Stimulated activated effector memory CD8-positive, alpha-beta T cell treated with anti-CD3 and anti-CD28 coated beads, Interleukin-12 subunit alpha, Interleukin-12 subunit beta, amount 100 ng/mL, for 72 hours (primary cell): Measurements from ENCODE around the gene PPM1G.

Experiments
- ATAC-seq: fragments of 150-1000 bp; cut with Tn5 transposase; 2 replicates; pipeline ENCODE4 v1.10.0; 2021
- DNase-seq, 2 donors: peaks; one replicate each; pipeline ENCODE4 v3.0.0; 2021 to 2022; ENCODE audit warnings: low spot score in 2 of 2
- H3K27ac Mint-ChIP-seq: one replicate; pipeline ENCODE4 v1.8.0; 2022; ENCODE audit warnings: mild to moderate bottlenecking, mixed read lengths
- H3K36me3 Mint-ChIP-seq: one replicate; pipeline ENCODE4 v1.8.0; 2022; ENCODE audit warnings: mild to moderate bottlenecking, mixed read lengths
- H3K4me1 Mint-ChIP-seq: one replicate; pipeline ENCODE4 v1.8.0; 2022; ENCODE audit warnings: mixed read lengths
- H3K4me3 Mint-ChIP-seq: one replicate; pipeline ENCODE4 v1.8.0; 2022; ENCODE audit warnings: mild to moderate bottlenecking, mixed read lengths
- H3K9me3 Mint-ChIP-seq: one replicate; pipeline ENCODE4 v1.8.0; 2022; ENCODE audit warnings: mixed read lengths

The PPM1G gene

GRCh38 chr2:27409321-27410073 lies at the start of gene PPM1G:
Gene PPM1G, minus strand, starts transcription at chr2:27409591. Its CDS starts 169 bp downstream, at chr2:27409422.
- Mint-ChIP-seq H3K27ac (peak within 1 kb of the TSS; percentile 85), H3K9me3 (peaks cover 3% of the 10 kb centered on the region), H3K4me3 (peak within 1 kb of the TSS; percentile 73), H3K4me1 (peaks cover 40% of the 10 kb centered on the region), H3K36me3 (peaks cover 46% of the 10 kb centered on the region)
- ATAC-seq (peak; percentile 98), DNase-seq (peak; percentile 94 to 98)

GRCh38 chr2:27453968-27454367 lies 44.6 kb upstream of the PPM1G start:
- peak overlapping the region; percentile 86 for H3K27ac Mint-ChIP-seq
- H3K4me1 Mint-ChIP-seq = no peaks in the 10 kb centered on the region
- DNase-seq = no peak
- no peak for ATAC-seq
- peaks cover 20% of the 10 kb centered on the region for H3K36me3 Mint-ChIP-seq
- H3K4me3 Mint-ChIP-seq = no peak overlapping the region
- no peaks in the 10 kb centered on the region for H3K9me3 Mint-ChIP-seq

- peaks cover 21% of the 10 kb centered on the region for H3K36me3 Mint-ChIP-seq
- H3K27ac Mint-ChIP-seq = no peak overlapping the region
- H3K4me3 Mint-ChIP-seq = no peak overlapping the region
- no peaks in the 10 kb centered on the region for H3K9me3 Mint-ChIP-seq
- DNase-seq (no peak), ATAC-seq (peak; percentile 83)
- no peaks in the 10 kb centered on the region for H3K4me1 Mint-ChIP-seq
These were observed 41.7 kb upstream of the PPM1G start for GRCh38 chr2:27451095-27451494.

GRCh38 chr2:27448381-27448780 lies 39.0 kb upstream of the PPM1G start:
- DNase-seq (no peak), ATAC-seq (no peak)
- Mint-ChIP-seq H3K9me3 (no peaks in the 10 kb centered on the region), H3K4me3 (no peak overlapping the region), H3K36me3 (peaks cover 28% of the 10 kb centered on the region), H3K27ac (no peak overlapping the region), H3K4me1 (no peaks in the 10 kb centered on the region)

- Mint-ChIP-seq H3K4me1 (peaks cover 5% of the 10 kb centered on the region), H3K4me3 (no peak overlapping the region), H3K36me3 (peaks cover 45% of the 10 kb centered on the region), H3K27ac (no peak overlapping the region), H3K9me3 (no peaks in the 10 kb centered on the region)
- no peak for ATAC-seq
- no peak for DNase-seq
These were observed 36.7 kb upstream of the PPM1G start for GRCh38 chr2:27446057-27446456.

- no peak overlapping the region for H3K27ac Mint-ChIP-seq
- DNase-seq (no peak), ATAC-seq (no peak)
- H3K4me1 Mint-ChIP-seq = peaks cover 5% of the 10 kb centered on the region
- no peak overlapping the region for H3K4me3 Mint-ChIP-seq
- H3K9me3 Mint-ChIP-seq = no peaks in the 10 kb centered on the region
- peaks cover 49% of the 10 kb centered on the region for H3K36me3 Mint-ChIP-seq
These were observed 36.2 kb upstream of the PPM1G start for GRCh38 chr2:27445615-27446014.

- Mint-ChIP-seq H3K27ac (no peak overlapping the region), H3K4me1 (peaks cover 5% of the 10 kb centered on the region), H3K36me3 (peaks cover 54% of the 10 kb centered on the region), H3K4me3 (no peak overlapping the region), H3K9me3 (no peaks in the 10 kb centered on the region)
- DNase-seq (no peak), ATAC-seq (no peak)
These were observed 35.8 kb upstream of the PPM1G start for GRCh38 chr2:27445155-27445554.

- peak overlapping the region; percentile 76 for H3K27ac Mint-ChIP-seq
- DNase-seq (no peak), ATAC-seq (no peak)
- H3K36me3 Mint-ChIP-seq = peaks cover 70% of the 10 kb centered on the region
- no peak overlapping the region for H3K4me3 Mint-ChIP-seq
- no peaks in the 10 kb centered on the region for H3K9me3 Mint-ChIP-seq
- H3K4me1 Mint-ChIP-seq = peaks cover 5% of the 10 kb centered on the region
These were observed 33.5 kb upstream of the PPM1G start for GRCh38 chr2:27442920-27443282.

GRCh38 chr2:27441958-27442919 lies 32.8 kb upstream of the PPM1G start, which contains the start of gene KRTCAP3:
Gene KRTCAP3, plus strand, starts transcription at chr2:27442381. Its CDS starts 32 bp downstream, at chr2:27442413.
- no peak within 1 kb of the TSS for H3K4me3 Mint-ChIP-seq
- H3K4me1 Mint-ChIP-seq = peaks cover 5% of the 10 kb centered on the region
- peaks cover 73% of the 10 kb centered on the region for H3K36me3 Mint-ChIP-seq
- peak within 1 kb of the TSS; percentile 76 for H3K27ac Mint-ChIP-seq
- no peak for DNase-seq
- H3K9me3 Mint-ChIP-seq = no peaks in the 10 kb centered on the region
- peak; percentile 50 for ATAC-seq

GRCh38 chr2:27441226-27441926 lies 32.0 kb upstream of the PPM1G start:
- H3K27ac Mint-ChIP-seq = peak overlapping the region; percentile 17
- H3K4me3 Mint-ChIP-seq = no peak overlapping the region

GRCh38 chr2:27435628-27436027 lies 26.2 kb upstream of the PPM1G start:
- DNase-seq (no peak), ATAC-seq (no peak)
- peak overlapping the region; percentile 80 for H3K27ac Mint-ChIP-seq
- no peak overlapping the region for H3K4me3 Mint-ChIP-seq
- no peaks in the 10 kb centered on the region for H3K9me3 Mint-ChIP-seq
- H3K4me1 Mint-ChIP-seq = peaks cover 23% of the 10 kb centered on the region
- H3K36me3 Mint-ChIP-seq = peaks cover 100% of the 10 kb centered on the region

More at GRCh38 chr2:27441226-27441926, 32.0 kb upstream of the PPM1G start:
- peak; percentile 44 for ATAC-seq
- H3K36me3 Mint-ChIP-seq = peaks cover 81% of the 10 kb centered on the region
- peaks cover 5% of the 10 kb centered on the region for H3K4me1 Mint-ChIP-seq
- DNase-seq = no peak
- no peaks in the 10 kb centered on the region for H3K9me3 Mint-ChIP-seq

GRCh38 chr2:27431395-27431794 lies 22.0 kb upstream of the PPM1G start:
- Mint-ChIP-seq H3K9me3 (no peaks in the 10 kb centered on the region), H3K4me1 (peaks cover 46% of the 10 kb centered on the region), H3K27ac (peak overlapping the region; percentile 92), H3K4me3 (peak overlapping the region; percentile 94), H3K36me3 (peaks cover 78% of the 10 kb centered on the region)
- peak; percentile 60 for ATAC-seq
- DNase-seq = peak in 1 of 2 donors; percentile 14

GRCh38 chr2:27428978-27429541 lies 19.7 kb upstream of the PPM1G start:
- no peaks in the 10 kb centered on the region for H3K9me3 Mint-ChIP-seq
- peak overlapping the region; percentile 94 for H3K4me3 Mint-ChIP-seq
- DNase-seq (peak; percentile 68 to 89), ATAC-seq (peak; percentile 88)
- peaks cover 55% of the 10 kb centered on the region for H3K36me3 Mint-ChIP-seq
- peaks cover 42% of the 10 kb centered on the region for H3K4me1 Mint-ChIP-seq
- peak overlapping the region; percentile 95 for H3K27ac Mint-ChIP-seq

GRCh38 chr2:27428213-27428977 lies 19.0 kb upstream of the PPM1G start, which contains the start of gene NRBP1:
Gene NRBP1, plus strand, starts transcription at chr2:27428631. Its CDS starts 4,643 bp downstream, at chr2:27433274.
- peaks cover 37% of the 10 kb centered on the region for H3K4me1 Mint-ChIP-seq
- no peaks in the 10 kb centered on the region for H3K9me3 Mint-ChIP-seq
- H3K4me3 Mint-ChIP-seq = peak within 1 kb of the TSS; percentile 94
- peak within 1 kb of the TSS; percentile 95 for H3K27ac Mint-ChIP-seq
- ATAC-seq = peak; percentile 91
- peaks cover 48% of the 10 kb centered on the region for H3K36me3 Mint-ChIP-seq
- DNase-seq = peak; percentile 90 to 96
